ENCODE data around the gene APBB1IP.

DNA sequence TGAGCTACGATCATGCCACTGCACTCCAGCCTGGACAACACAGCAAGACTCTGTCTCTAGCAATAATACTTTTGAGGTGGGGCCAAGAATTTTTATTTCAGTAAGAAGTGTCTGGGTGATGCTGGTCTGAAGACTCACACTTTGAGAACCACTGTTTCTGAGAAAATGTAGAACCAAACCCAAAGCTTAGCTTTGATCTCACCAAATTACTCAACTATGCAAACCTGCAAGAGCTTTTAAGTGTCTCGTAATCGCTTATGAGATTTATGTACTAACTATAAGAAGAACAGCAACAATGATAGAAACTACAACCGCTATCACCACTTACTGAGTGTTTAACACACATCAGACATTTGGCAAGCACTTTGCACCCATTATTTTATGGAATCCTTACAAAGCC, 29.5 kb downstream of the APBB1IP start:
- TF ChIP-seq POLR2A (IDR thresholded peaks at IDR 0.05): no peak
- TF ChIP-seq, protein P1, sequence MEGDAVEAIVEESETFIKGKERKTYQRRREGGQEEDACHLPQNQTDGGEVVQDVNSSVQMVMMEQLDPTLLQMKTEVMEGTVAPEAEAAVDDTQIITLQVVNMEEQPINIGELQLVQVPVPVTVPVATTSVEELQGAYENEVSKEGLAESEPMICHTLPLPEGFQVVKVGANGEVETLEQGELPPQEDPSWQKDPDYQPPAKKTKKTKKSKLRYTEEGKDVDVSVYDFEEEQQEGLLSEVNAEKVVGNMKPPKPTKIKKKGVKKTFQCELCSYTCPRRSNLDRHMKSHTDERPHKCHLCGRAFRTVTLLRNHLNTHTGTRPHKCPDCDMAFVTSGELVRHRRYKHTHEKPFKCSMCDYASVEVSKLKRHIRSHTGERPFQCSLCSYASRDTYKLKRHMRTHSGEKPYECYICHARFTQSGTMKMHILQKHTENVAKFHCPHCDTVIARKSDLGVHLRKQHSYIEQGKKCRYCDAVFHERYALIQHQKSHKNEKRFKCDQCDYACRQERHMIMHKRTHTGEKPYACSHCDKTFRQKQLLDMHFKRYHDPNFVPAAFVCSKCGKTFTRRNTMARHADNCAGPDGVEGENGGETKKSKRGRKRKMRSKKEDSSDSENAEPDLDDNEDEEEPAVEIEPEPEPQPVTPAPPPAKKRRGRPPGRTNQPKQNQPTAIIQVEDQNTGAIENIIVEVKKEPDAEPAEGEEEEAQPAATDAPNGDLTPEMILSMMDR (IDR thresholded peaks at IDR 0.05): no peak
